ENCODE results near the gene ATP6V1F.
A peak's percentile ranks its signal among the peaks of the same experiment; 100 is the strongest.
"Not testable (repeated sequence)": the region's sequence is repeated elsewhere in the genome, so short reads cannot be mapped to it uniquely, and the experiment has no call there.

Gene ATP6V1F

GRCh38 chr7:128904381-128905197 is 41.9 kb downstream of the ATP6V1F start:
- peak; percentile 67 for DNase-seq

- DNase-seq: no peak
Observed at GRCh38 chr7:128906001-128906765, 43.5 kb downstream of the ATP6V1F start.

GRCh38 chr7:128906766-128907559 is 44.3 kb downstream of the ATP6V1F start:
- no peak for DNase-seq

- DNase-seq: no peak
Observed at GRCh38 chr7:128908750-128909624, 46.3 kb downstream of the ATP6V1F start.

GRCh38 chr7:128909625-128910568 is 47.2 kb downstream of the ATP6V1F start:
- no peak for DNase-seq

- DNase-seq: no peak
Observed at GRCh38 chr7:128910569-128910945, 47.9 kb downstream of the ATP6V1F start, which contains the start of gene KCP. Gene KCP (minus strand): TSS chr7:128910709. CDS start chr7:128910676, 33 bp downstream.

- no peak for DNase-seq
Observed at GRCh38 chr7:128911423-128912031, 48.9 kb downstream of the ATP6V1F start.

GRCh38 chr7:128912281-128912680 is 49.6 kb downstream of the ATP6V1F start:
- DNase-seq: no peak

GRCh38 chr7:128912709-128913495 is 50.2 kb downstream of the ATP6V1F start:
- DNase-seq: not testable (repeated sequence)

GRCh38 chr7:128913870-128914565 is 51.4 kb downstream of the ATP6V1F start:
- DNase-seq: no peak

GRCh38 chr7:128914566-128915151 is 52.0 kb downstream of the ATP6V1F start:
- no peak for DNase-seq

GRCh38 chr7:128915271-128915819 is 52.7 kb downstream of the ATP6V1F start:
- no peak for DNase-seq

Measured in CD4-positive, alpha-beta T cell treated with Interleukin-4 for 4 hours (primary cell).